Measurements from ENCODE around the gene ACTL7A. TPM values are rescaled to one million over a fixed set of nuclear protein-coding genes. Genes with fewer than 3 reads are reported as not detected.

The ACTL7A gene
- total RNA-seq (2022) (not detected in 2 replicates), Bru-seq, nascent RNA (not detected), BruChase-seq, experiment 1, labeled RNA remaining after a 2-hour chase (not detected), BruChase-seq, experiment 2, labeled RNA remaining after a 6-hour chase (not detected)
- long read RNA-seq, result 0 reads

- POLR2A ChIA-PET, result no interaction called here
- Mint-ChIP-seq H3K36me3 (ENCODE audit: insufficient read depth, unreplicated experiment) (no peaks in the 10 kb centered on the region), H3K4me3 (ENCODE audit: unreplicated experiment) (no peak within 1 kb of the TSS), H3K27me3 (ENCODE audit: insufficient read depth, unreplicated experiment) (no peaks in the 10 kb centered on the region), H3K27ac (ENCODE audit: unreplicated experiment) (no peak within 1 kb of the TSS), H3K9me3 (ENCODE audit: unreplicated experiment) (no peaks in the 10 kb centered on the region), H3K4me1 (ENCODE audit: low read depth, unreplicated experiment) (no peaks in the 10 kb centered on the region)
- H3K36me3 ChIP-seq (ENCODE audit: control insufficient read depth, insufficient read depth, low read length), result no peaks in the 10 kb centered on the region
- CTCF ChIA-PET, result no interaction called here
- no TSS peak for BruUV-seq (replicated peaks)
- H3K4me3 ChIP-seq (ENCODE audit: low read depth, low read length), result no peak within 1 kb of the TSS
- no peaks in the 10 kb centered on the region for H3K27me3 ChIP-seq (replicated peaks; ENCODE audit: control insufficient read depth, insufficient read depth, low read length)
- H3K9me3 ChIP-seq, result no peaks in the 10 kb centered on the region
- TF ChIP-seq CTCF (IDR thresholded peaks at IDR 0.05; ENCODE audit: insufficient read depth in 1 of 2, low read depth in 1 of 2, low read length in 1 of 2, severe bottlenecking in 1 of 2, unreplicated experiment in 1 of 2), result no peak
- H3K4me1 ChIP-seq, result no peaks in the 10 kb centered on the region
- intact Hi-C loops (cut with micrococcal nuclease; ENCODE audit: unreplicated experiment), result no loop called here
- no peak for DNase-seq
Measured at GRCh38 chr9:108861997-108862396, at the start of gene ACTL7A. Gene ACTL7A, plus strand, starts transcription at chr9:108862266. Its CDS starts 57 bp downstream, at chr9:108862323.

GRCh38 chr9:108812396-108813025 lies 49.6 kb upstream of the ACTL7A start:
- Histone ChIP-seq H3K4me3 (ENCODE audit: low read depth, low read length) (no peak overlapping the region), H3K36me3 (ENCODE audit: control insufficient read depth, insufficient read depth, low read length) (no peaks in the 10 kb centered on the region), H3K4me1 (no peaks in the 10 kb centered on the region), H3K9me3 (no peaks in the 10 kb centered on the region), H3K27me3 (replicated peaks; ENCODE audit: control insufficient read depth, insufficient read depth, low read length) (no peaks in the 10 kb centered on the region; the same call in 1 of the 2 replicates)
- ChIA-PET POLR2A (no interaction called here), CTCF (no interaction called here)
- intact Hi-C loops (cut with micrococcal nuclease; ENCODE audit: unreplicated experiment), result no loop called here
- H3K36me3 Mint-ChIP-seq (ENCODE audit: insufficient read depth, unreplicated experiment), result no peaks in the 10 kb centered on the region
- no peak overlapping the region for H3K27ac Mint-ChIP-seq (ENCODE audit: unreplicated experiment)
- H3K4me3 Mint-ChIP-seq (ENCODE audit: unreplicated experiment), result no peak overlapping the region
- H3K9me3 Mint-ChIP-seq (ENCODE audit: unreplicated experiment), result no peaks in the 10 kb centered on the region
- BruUV-seq (replicated peaks), result no TSS peak
- H3K4me1 Mint-ChIP-seq (ENCODE audit: low read depth, unreplicated experiment), result no peaks in the 10 kb centered on the region
- DNase-seq, result no peak
- peaks cover 16% of the 10 kb centered on the region for H3K27me3 Mint-ChIP-seq (ENCODE audit: insufficient read depth, unreplicated experiment)
- TF ChIP-seq CTCF (IDR thresholded peaks at IDR 0.05; ENCODE audit: insufficient read depth in 1 of 2, low read depth in 1 of 2, low read length in 1 of 2, severe bottlenecking in 1 of 2, unreplicated experiment in 1 of 2), result no peak

GRCh38 chr9:108813951-108814601 lies 48.0 kb upstream of the ACTL7A start:
- H3K27ac Mint-ChIP-seq (ENCODE audit: unreplicated experiment), result no peak overlapping the region
- no peak for TF ChIP-seq CTCF (IDR thresholded peaks at IDR 0.05; ENCODE audit: insufficient read depth in 1 of 2, low read depth in 1 of 2, low read length in 1 of 2, severe bottlenecking in 1 of 2, unreplicated experiment in 1 of 2)
- Histone ChIP-seq H3K4me1 (no peaks in the 10 kb centered on the region), H3K4me3 (ENCODE audit: low read depth, low read length) (no peak overlapping the region), H3K36me3 (ENCODE audit: control insufficient read depth, insufficient read depth, low read length) (no peaks in the 10 kb centered on the region), H3K9me3 (no peaks in the 10 kb centered on the region), H3K27me3 (replicated peaks; ENCODE audit: control insufficient read depth, insufficient read depth, low read length) (no peaks in the 10 kb centered on the region; the same call in 1 of the 2 replicates)
- intact Hi-C loops (cut with micrococcal nuclease; ENCODE audit: unreplicated experiment), result no loop called here
- no peaks in the 10 kb centered on the region for H3K4me1 Mint-ChIP-seq (ENCODE audit: low read depth, unreplicated experiment)
- POLR2A ChIA-PET, result no interaction called here
- no peaks in the 10 kb centered on the region for H3K36me3 Mint-ChIP-seq (ENCODE audit: insufficient read depth, unreplicated experiment)
- H3K9me3 Mint-ChIP-seq (ENCODE audit: unreplicated experiment), result no peaks in the 10 kb centered on the region
- CTCF ChIA-PET, result interaction anchor here (0.6 kb wide), 1 partner anchor 17 kb away, joined by 3 read pairs; no protein-coding TSS in a partner anchor
- peaks cover 13% of the 10 kb centered on the region for H3K27me3 Mint-ChIP-seq (ENCODE audit: insufficient read depth, unreplicated experiment)
- no TSS peak for BruUV-seq (replicated peaks)
- DNase-seq, result no peak
- no peak overlapping the region for H3K4me3 Mint-ChIP-seq (ENCODE audit: unreplicated experiment)
